Measurements from ENCODE around the gene PRR11. TPM values are rescaled to one million over a fixed set of nuclear protein-coding genes. Genes with fewer than 3 reads are reported as not detected.
A peak's percentile ranks its signal among the peaks of the same experiment; 100 is the strongest.

The PRR11 gene
- polyA plus RNA-seq, 3 donors = 1.1 to 3.9 (median 1.7) TPM

- no peaks in the 10 kb centered on the region for H3K79me2 ChIP-seq (ENCODE audit: insufficient read depth, low read length)
- H3K9me3 ChIP-seq (replicated peaks in 1 of 2; ENCODE audit: control insufficient read depth in 1 of 2, insufficient read depth in 1 of 2, low read length in 2 of 2) = no peaks in the 10 kb centered on the region
These were observed 44.0 kb upstream of the PRR11 start for GRCh38 chr17:59111539-59111938.

DNA sequence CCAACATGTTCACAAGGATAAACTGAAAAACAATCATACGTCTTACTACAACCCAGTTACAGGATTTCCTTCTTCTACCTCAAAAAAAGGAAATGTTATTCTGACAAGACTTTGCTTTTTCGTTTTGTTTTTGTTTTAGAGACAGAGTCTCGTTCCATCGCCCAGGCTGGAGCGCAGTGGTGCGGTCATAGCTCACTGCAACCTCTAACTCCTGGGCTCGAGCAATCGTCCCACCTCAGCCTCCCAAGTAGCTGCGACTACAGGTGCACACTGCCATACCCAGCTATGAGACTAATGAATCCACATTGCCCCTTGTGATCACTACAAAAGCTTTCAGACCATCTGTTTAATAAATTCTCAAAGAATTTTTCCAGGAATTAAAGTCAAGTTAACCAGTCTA, 40.1 kb upstream of the PRR11 start:
- Histone ChIP-seq H4K20me1 (ENCODE audit: insufficient read depth, low read length) (no peaks in the 10 kb centered on the region), H3K4me3 (replicated peaks in 1 of 3; ENCODE audit: low read depth in 2 of 3, low read length in 3 of 3) (no peak overlapping the region), H3K4me1 (ENCODE audit: control insufficient read depth in 1 of 2, insufficient read depth in 2 of 2, low read length in 2 of 2) (no peaks in the 10 kb centered on the region), H3K9me3 (replicated peaks in 1 of 2; ENCODE audit: control insufficient read depth in 1 of 2, insufficient read depth in 1 of 2, low read length in 2 of 2) (no peaks in the 10 kb centered on the region), H3K4me2 (replicated peaks; ENCODE audit: extremely low read depth, low read length, poor library complexity, severe bottlenecking) (no peak overlapping the region), H3K27ac (ENCODE audit: low read depth in 1 of 2, low read length in 2 of 2) (no peak overlapping the region), H3K36me3 (replicated peaks in 1 of 2; ENCODE audit: control insufficient read depth in 1 of 2, insufficient read depth in 2 of 2, low read length in 2 of 2) (peaks cover 22 to 52% of the 10 kb centered on the region in 2 donors), H2AFZ (ENCODE audit: insufficient read depth, low read depth, low read length, poor library complexity, severe bottlenecking) (no peak overlapping the region), H3K9ac (ENCODE audit: insufficient read depth, low read length, poor library complexity, severe bottlenecking) (no peak overlapping the region), H3K79me2 (ENCODE audit: insufficient read depth, low read length) (no peaks in the 10 kb centered on the region), H3K27me3 (ENCODE audit: control insufficient read depth in 2 of 2, insufficient read depth in 2 of 2, low read length in 2 of 2) (no peaks in the 10 kb centered on the region)
- DNase-seq = no peak
- H3K36me3 Mint-ChIP-seq = peaks cover 20 to 43% of the 10 kb centered on the region in 2 donors
- TF ChIP-seq, protein P1, sequence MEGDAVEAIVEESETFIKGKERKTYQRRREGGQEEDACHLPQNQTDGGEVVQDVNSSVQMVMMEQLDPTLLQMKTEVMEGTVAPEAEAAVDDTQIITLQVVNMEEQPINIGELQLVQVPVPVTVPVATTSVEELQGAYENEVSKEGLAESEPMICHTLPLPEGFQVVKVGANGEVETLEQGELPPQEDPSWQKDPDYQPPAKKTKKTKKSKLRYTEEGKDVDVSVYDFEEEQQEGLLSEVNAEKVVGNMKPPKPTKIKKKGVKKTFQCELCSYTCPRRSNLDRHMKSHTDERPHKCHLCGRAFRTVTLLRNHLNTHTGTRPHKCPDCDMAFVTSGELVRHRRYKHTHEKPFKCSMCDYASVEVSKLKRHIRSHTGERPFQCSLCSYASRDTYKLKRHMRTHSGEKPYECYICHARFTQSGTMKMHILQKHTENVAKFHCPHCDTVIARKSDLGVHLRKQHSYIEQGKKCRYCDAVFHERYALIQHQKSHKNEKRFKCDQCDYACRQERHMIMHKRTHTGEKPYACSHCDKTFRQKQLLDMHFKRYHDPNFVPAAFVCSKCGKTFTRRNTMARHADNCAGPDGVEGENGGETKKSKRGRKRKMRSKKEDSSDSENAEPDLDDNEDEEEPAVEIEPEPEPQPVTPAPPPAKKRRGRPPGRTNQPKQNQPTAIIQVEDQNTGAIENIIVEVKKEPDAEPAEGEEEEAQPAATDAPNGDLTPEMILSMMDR (IDR thresholded peaks at IDR 0.05) = no peak
- intact Hi-C loops (cut with micrococcal nuclease) = no loop called here
- WGBS (ENCODE audit: insufficient coverage) = 89% methylated on average over 4 of the region's 9 CpGs
- H3K4me3 Mint-ChIP-seq = no peak overlapping the region
- peak overlapping the region in 1 of 7 donors; percentile 32 for H3K27ac Mint-ChIP-seq
- no peaks in the 10 kb centered on the region for H3K4me1 Mint-ChIP-seq
- H3K9me3 Mint-ChIP-seq = no peaks in the 10 kb centered on the region
- H3K27me3 Mint-ChIP-seq (ENCODE audit: low read depth in 3 of 3) = no peaks in the 10 kb centered on the region

More at GRCh38 chr17:59111539-59111938, 44.0 kb upstream of the PRR11 start:
- H3K4me3 ChIP-seq (replicated peaks in 1 of 3; ENCODE audit: low read depth in 2 of 3, low read length in 3 of 3) = no peak overlapping the region
- no peak overlapping the region for H3K4me2 ChIP-seq (replicated peaks; ENCODE audit: extremely low read depth, low read length, poor library complexity, severe bottlenecking)
- no peak for DNase-seq
- Mint-ChIP-seq H3K4me3 (no peak overlapping the region), H3K4me1 (peaks cover 6% of the 10 kb centered on the region), H3K27me3 (ENCODE audit: low read depth in 3 of 3) (no peaks in the 10 kb centered on the region), H3K9me3 (no peaks in the 10 kb centered on the region), H3K27ac (no peak overlapping the region), H3K36me3 (peaks cover 8 to 29% of the 10 kb centered on the region in 2 donors)
- TF ChIP-seq, protein P1 (IDR thresholded peaks at IDR 0.05) = no peak
- no peak overlapping the region for H3K9ac ChIP-seq (ENCODE audit: insufficient read depth, low read length, poor library complexity, severe bottlenecking)
- H3K27me3 ChIP-seq (ENCODE audit: control insufficient read depth in 2 of 2, insufficient read depth in 2 of 2, low read length in 2 of 2) = no peaks in the 10 kb centered on the region
- H3K36me3 ChIP-seq (replicated peaks in 1 of 2; ENCODE audit: control insufficient read depth in 1 of 2, insufficient read depth in 2 of 2, low read length in 2 of 2) = peaks cover 14 to 28% of the 10 kb centered on the region in 2 donors
- WGBS (ENCODE audit: insufficient coverage) = no CpG with 5 or more reads among the region's 3 CpGs
- H4K20me1 ChIP-seq (ENCODE audit: insufficient read depth, low read length) = no peaks in the 10 kb centered on the region
- intact Hi-C loops (cut with micrococcal nuclease) = no loop called here
- H3K4me1 ChIP-seq (ENCODE audit: control insufficient read depth in 1 of 2, insufficient read depth in 2 of 2, low read length in 2 of 2) = peaks cover 6 to 9% of the 10 kb centered on the region in 2 donors
- H3K27ac ChIP-seq (ENCODE audit: low read depth in 1 of 2, low read length in 2 of 2) = no peak overlapping the region
- H2AFZ ChIP-seq (ENCODE audit: insufficient read depth, low read depth, low read length, poor library complexity, severe bottlenecking) = no peak overlapping the region
